GM12875 (cell line): Measurements from ENCODE around the gene CCT6A.
"Not testable (repeated sequence)": the region's sequence is repeated elsewhere in the genome, so short reads cannot be mapped to it uniquely, and the experiment has no call there.

Experiments
- H3K4me3 ChIP-seq: one replicate; pipeline ENCODE4 v1.5.1; 2011; ENCODE audit warnings: low read depth, low read length, control low read depth
- TF ChIP-seq, protein P1 (sequence below): IDR thresholded peaks from 2 replicates; pipeline ENCODE4 v1.5.1; 2011; ENCODE audit warnings: low read depth, mild to moderate bottlenecking, control low read depth, inconsistent platforms, low read length, moderate library complexity, borderline replicate concordance; ENCODE audit not compliant: insufficient read depth

Gene CCT6A

DNA sequence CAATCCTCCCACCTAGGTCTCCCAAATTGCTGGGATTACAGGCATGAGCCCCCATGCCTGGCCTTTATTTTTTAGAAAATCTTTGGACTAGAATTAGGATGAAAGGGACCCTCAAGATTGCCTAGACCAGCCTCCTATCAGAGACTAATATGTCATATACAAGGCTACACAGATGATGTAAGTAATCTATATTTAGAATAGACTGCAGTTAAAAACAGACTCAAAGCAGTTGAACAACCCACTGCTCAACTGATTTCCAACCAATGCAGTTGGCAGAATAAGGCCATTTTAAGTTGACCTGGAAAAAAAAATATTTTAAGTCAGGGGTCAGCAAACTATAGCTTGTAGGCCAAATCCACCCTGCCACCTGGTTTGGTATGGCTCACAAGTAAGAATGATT lies 28.1 kb upstream of the CCT6A start:
- TF ChIP-seq, protein P1, sequence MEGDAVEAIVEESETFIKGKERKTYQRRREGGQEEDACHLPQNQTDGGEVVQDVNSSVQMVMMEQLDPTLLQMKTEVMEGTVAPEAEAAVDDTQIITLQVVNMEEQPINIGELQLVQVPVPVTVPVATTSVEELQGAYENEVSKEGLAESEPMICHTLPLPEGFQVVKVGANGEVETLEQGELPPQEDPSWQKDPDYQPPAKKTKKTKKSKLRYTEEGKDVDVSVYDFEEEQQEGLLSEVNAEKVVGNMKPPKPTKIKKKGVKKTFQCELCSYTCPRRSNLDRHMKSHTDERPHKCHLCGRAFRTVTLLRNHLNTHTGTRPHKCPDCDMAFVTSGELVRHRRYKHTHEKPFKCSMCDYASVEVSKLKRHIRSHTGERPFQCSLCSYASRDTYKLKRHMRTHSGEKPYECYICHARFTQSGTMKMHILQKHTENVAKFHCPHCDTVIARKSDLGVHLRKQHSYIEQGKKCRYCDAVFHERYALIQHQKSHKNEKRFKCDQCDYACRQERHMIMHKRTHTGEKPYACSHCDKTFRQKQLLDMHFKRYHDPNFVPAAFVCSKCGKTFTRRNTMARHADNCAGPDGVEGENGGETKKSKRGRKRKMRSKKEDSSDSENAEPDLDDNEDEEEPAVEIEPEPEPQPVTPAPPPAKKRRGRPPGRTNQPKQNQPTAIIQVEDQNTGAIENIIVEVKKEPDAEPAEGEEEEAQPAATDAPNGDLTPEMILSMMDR = no peak

GRCh38 chr7:56026538-56026937 lies 25.0 kb upstream of the CCT6A start:
- no peak overlapping the region for H3K4me3 ChIP-seq
- TF ChIP-seq, protein P1 = no peak

More for the DNA sequence above, 28.1 kb upstream of the CCT6A start:
- no peak overlapping the region for H3K4me3 ChIP-seq

DNA sequence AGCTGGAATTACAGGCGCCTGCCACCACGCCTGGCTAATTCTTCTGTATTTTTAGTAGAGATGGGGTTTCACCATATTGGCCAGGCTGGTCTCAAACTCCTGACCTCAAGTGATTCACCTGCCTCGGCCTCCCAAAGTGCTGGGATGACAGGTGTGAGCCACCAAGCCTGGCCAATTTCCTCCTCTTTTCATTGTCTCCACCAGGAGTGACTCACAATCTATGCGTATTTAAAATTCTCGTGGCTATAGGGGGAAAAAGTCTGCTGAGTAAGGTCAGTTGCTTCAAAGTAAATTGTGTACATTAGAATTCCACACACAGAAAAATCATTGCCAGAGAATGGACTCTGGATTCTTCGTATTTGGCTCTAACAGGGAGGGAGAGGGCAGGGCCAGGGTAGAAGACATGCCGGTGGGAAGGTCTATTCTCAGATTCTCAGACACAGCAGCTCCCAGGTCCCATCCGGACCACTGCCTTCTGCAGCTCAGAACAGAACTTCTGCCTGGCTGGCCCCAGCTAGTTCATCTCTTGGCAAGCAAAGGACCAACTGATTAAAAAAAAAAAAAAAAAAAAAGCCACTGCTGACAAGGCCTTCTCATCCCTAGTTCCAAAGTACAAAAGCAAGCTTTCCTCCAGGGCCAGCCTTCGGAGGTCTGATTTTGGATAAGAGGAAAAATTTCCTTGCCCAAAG lies 22.5 kb upstream of the CCT6A start:
- no peak overlapping the region for H3K4me3 ChIP-seq
- TF ChIP-seq, protein P1 = no peak

- H3K4me3 ChIP-seq = no peak overlapping the region
- TF ChIP-seq, protein P1 = no peak
Measured at GRCh38 chr7:56030340-56030739, 21.2 kb upstream of the CCT6A start.

DNA sequence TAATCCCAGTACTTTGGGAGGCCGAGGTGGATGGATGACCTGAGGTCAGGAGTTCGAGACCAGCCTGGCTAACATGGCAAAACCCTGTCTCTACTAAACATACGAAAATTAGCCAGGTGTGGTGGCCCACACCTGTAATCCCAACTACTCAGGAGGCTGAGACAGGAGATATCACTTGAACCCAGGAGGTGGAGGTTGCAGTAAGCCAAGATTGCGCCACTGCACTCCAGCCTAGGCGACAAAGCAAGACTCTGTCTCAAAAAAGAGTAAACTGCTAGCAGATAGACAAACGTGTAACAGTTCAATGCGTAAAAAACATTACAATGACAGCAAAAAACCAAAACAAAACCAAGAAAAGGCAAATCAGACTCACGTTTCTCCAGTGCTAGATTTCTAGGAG lies 20.0 kb upstream of the CCT6A start:
- H3K4me3 ChIP-seq = not testable (repeated sequence)

GRCh38 chr7:56032578-56032977 lies 19.0 kb upstream of the CCT6A start:
- H3K4me3 ChIP-seq = not testable (repeated sequence)

- peak overlapping the region; percentile 63 for H3K4me3 ChIP-seq
- TF ChIP-seq, protein P1 = peak; percentile 41
Measured at GRCh38 chr7:56033671-56034432, 17.7 kb upstream of the CCT6A start.

- TF ChIP-seq, protein P1 = no peak
- no peak overlapping the region for H3K4me3 ChIP-seq
Measured at GRCh38 chr7:56040730-56041129, 10.8 kb upstream of the CCT6A start.

GRCh38 chr7:56045758-56046157 lies 5.8 kb upstream of the CCT6A start:
- H3K4me3 ChIP-seq = not testable (repeated sequence)
